ENCODE measurements around the gene FXYD4.
A peak's percentile ranks its signal among the peaks of the same experiment; 100 is the strongest.

- peak; percentile 51; the same call in 1 of the 2 replicates for TF ChIP-seq POLR2A (IDR thresholded peaks at IDR 0.05; ENCODE audit: low read depth, low read length)
- TF ChIP-seq POLR2AphosphoS5 (IDR thresholded peaks at IDR 0.05; ENCODE audit: low read depth, low read length) = no peak
Observed at GRCh38 chr10:43408710-43409384, 37.4 kb downstream of the FXYD4 start, which contains the start of gene HNRNPF.
